ENCODE data around the gene PERM1. TPM values are rescaled to one million over a fixed set of nuclear protein-coding genes. Genes with fewer than 3 reads are reported as not detected.
"Not testable (repeated sequence)": the region's sequence is repeated elsewhere in the genome, so short reads cannot be mapped to it uniquely, and the experiment has no call there.

Gene PERM1
- polyA plus RNA-seq, 1 donor: 2.1 TPM

DNA sequence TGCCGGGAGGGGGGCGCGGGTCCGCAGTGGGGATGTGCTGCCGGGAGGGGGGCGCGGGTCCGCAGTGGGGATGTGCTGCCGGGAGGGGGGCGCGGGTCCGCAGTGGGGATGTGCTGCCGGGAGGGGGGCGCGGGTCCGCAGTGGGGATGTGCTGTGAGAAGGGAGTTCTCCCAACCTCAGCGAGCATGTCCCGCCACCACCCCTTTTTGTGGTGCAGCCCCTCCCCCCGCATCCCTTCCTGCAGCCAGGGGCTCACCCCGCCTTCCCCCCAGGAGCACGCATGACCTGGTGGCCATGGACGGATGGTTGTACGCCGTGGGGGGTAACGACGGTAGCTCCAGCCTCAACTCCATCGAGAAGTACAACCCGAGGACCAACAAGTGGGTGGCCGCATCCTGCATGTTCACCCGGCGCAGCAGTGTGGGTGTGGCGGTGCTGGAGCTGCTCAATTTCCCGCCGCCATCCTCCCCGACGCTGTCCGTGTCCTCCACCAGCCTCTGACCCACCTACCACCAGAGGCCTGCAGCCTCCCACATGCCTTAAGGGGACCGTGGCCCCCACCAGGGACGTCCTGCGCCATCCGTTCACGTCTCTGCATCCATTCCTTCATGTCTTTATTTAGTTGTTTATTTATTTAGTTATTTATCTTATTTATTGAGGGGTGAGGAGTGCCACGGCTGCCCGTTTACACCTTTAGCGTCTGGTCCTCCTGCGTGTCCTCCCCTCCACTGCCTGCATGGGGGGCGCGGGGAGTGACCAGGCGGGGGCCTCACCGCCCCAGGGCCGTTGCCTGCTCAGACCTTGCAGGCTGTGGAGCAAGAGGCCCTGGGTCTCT, 17.0 kb downstream of the PERM1 start:
- no peak for DNase-seq

GRCh38 chr1:963746-964525, 18.0 kb downstream of the PERM1 start:
- DNase-seq: no peak

DNA sequence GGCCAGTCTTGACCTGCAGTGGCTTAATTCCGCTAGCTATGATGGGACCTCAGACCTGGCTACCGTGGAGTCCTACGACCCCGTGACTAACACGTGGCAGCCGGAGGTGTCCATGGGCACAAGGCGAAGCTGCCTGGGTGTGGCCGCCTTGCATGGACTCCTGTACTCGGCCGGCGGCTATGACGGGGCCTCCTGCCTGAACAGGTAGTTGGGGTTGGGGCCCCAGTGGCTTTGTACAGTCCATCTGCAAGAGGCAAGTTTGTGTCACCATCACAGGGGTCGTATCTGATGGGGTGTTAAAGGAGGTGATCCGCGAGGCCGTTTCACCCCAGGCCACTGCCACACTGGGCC, 18.6 kb downstream of the PERM1 start:
- no peak for DNase-seq

GRCh38 chr1:962381-963300, 19.3 kb downstream of the PERM1 start:
- no peak for DNase-seq

DNA sequence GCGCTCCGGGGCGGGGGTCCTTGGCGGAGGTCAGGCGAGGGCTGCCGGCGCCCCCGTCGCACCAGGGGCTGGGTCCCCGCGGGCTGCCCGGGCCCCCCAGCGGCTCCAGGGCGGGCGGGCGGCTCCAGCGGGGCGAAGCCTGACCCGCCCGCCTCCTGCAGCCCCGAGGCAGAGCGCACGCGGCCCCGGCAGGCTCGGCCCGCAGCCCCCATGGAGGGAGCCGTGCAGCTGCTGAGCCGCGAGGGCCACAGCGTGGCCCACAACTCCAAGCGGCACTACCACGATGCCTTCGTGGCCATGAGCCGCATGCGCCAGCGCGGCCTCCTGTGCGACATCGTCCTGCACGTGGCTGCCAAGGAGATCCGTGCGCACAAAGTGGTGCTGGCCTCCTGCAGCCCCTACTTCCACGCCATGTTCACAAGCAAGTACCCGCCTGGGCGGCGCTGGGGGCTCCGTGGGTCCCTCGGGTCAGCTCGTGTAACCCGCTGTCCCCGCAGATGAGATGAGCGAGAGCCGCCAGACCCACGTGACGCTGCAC, 20.7 kb downstream of the PERM1 start:
- DNase-seq: no peak

DNA sequence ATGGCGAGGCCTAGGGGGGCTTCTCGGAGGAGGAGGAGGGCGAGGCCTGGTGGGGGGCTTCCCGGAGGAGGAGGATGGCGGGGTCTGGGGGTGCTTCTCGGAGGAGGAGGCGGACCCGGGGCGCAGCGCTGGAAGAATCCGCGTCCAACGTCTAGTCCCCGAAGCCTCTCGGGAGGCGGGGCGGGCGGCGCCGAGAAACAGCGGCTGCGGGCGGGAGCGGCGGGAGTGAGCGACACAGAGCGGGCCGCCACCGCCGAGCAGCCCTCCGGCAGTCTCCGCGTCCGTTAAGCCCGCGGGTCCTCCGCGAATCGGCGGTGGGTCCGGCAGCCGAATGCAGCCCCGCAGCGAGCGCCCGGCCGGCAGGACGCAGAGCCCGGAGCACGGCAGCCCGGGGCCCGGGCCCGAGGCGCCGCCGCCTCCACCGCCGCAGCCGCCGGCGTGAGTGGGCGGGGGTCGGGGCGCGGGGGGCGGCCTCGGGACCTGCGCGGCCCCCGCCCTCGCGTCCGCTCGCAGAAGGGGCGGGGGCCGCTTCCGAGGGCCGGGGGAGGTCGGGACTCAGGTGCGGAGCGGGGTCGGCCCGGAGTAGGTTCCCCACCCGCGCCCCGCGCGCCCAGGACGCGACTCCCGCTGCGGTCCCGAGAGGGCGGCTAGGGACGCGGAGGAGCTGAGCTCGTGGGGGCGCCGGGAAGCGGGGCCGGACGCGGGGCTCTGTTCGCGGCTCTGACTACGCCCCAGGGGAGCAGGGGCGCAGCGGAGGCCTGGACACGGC, 21.3 kb downstream of the PERM1 start, which contains the start of gene KLHL17:
Gene KLHL17 (plus strand): TSS at position 222 of the 769 bp plus-strand sequence. CDS start 110 bp downstream, at position 332.
- DNase-seq: peak; percentile 60

- no peak for DNase-seq
Observed at GRCh38 chr1:959731-960362, 22.0 kb downstream of the PERM1 start.

GRCh38 chr1:958823-959730, 22.8 kb downstream of the PERM1 start, which contains the start of gene NOC2L:
Gene NOC2L, minus strand, starts transcription at chr1:959256. Its CDS starts 16 bp downstream, at chr1:959240.
- DNase-seq: peak; percentile 90

GRCh38 chr1:956636-957035, 25.3 kb downstream of the PERM1 start:
- DNase-seq: no peak

GRCh38 chr1:955474-955873, 26.4 kb downstream of the PERM1 start:
- no peak for DNase-seq

- no peak for DNase-seq
Observed at GRCh38 chr1:954927-955326, 27.0 kb downstream of the PERM1 start.

- DNase-seq: no peak
Observed at GRCh38 chr1:953524-954320, 28.2 kb downstream of the PERM1 start.

DNA sequence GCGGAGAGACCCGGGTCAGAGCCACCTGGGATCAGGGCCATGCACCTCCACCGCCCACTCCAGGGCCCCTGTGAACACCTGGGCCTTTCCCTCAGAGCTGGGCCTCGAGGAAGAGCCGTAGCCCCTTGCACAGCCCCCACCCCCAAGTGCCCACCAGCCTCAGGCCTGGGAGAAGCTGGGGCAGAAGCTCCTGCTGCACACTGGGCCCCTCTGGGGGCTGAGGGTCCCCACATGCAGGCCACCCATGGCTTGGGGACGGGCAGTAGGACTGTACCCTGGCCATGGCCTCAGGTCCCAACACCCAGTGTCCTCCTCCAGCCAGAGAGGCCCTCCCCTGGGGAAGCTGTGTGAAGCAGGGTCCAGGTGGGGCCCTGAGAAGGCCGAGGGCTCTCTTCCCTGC, 29.3 kb downstream of the PERM1 start:
- DNase-seq: no peak

GRCh38 chr1:952201-952600, 29.7 kb downstream of the PERM1 start:
- DNase-seq: no peak

DNA sequence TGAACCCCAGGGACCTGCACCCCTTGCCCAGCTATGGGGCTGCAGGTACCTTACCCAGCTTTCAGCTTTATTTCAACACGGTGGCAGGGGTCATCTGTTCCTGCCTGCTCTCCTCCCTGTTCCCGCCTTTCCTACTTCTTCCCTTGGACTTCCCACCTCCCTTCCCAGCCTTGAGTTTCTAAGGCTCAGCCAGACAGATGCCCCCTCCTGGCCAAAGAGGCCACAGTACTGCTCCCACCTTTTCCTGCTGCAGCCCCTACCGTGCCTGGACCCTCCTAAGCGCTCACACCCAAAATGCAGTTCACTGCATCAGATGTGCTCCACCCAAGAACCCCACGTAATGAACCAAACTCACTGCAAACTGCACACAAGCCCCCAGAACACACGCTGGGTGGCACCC, 30.5 kb downstream of the PERM1 start:
- DNase-seq: no peak

- no peak for DNase-seq
Observed at GRCh38 chr1:950881-951280, 31.0 kb downstream of the PERM1 start.

- no peak for DNase-seq
Observed at GRCh38 chr1:950268-950667, 31.6 kb downstream of the PERM1 start.

- no peak for DNase-seq
Observed at GRCh38 chr1:947958-948357, 33.9 kb downstream of the PERM1 start.

DNA sequence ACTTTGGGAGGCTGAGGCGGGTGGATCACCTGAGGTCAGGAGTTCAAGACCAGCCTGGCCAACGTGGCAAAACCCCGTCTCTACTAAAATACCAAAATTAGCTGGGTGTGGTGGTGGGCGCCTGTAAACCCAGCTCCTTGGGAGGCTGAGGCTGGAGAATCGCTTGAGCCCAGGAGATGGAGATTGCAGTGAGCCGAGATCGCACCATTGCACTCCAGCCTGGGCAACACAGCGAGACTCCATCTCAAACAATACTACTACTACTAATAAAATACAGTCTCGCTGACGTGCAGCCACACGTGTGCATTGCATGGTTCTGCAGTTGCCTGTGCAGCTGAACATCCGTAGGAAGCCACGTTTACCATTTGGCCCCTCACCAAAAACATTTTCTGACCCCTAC, 35.1 kb downstream of the PERM1 start:
- DNase-seq: not testable (repeated sequence)
